NB4 (cell line): ENCODE data around the gene HOXB2.

Source experiments
- MYC ChIP-seq: IDR thresholded peaks from 2 replicates; pipeline ENCODE4 v1.6.1; 2011; ENCODE audit warnings: low read depth, low read length
- POLR2A ChIP-seq: IDR thresholded peaks from 2 replicates; pipeline ENCODE4 v1.6.1; 2011; ENCODE audit warnings: mild to moderate bottlenecking; ENCODE audit not compliant: insufficient read length; ENCODE audit errors: extremely low read depth
- TF ChIP-seq, protein P1 (sequence below): IDR thresholded peaks from one replicate; pipeline ENCODE4 v1.5.1; 2012; ENCODE audit warnings: low read depth, low read length
- TF ChIP-seq, protein P2 (sequence below): IDR thresholded peaks from 2 replicates; pipeline ENCODE4 v1.6.1; 2011; ENCODE audit warnings: low read depth, low read length

DNA sequence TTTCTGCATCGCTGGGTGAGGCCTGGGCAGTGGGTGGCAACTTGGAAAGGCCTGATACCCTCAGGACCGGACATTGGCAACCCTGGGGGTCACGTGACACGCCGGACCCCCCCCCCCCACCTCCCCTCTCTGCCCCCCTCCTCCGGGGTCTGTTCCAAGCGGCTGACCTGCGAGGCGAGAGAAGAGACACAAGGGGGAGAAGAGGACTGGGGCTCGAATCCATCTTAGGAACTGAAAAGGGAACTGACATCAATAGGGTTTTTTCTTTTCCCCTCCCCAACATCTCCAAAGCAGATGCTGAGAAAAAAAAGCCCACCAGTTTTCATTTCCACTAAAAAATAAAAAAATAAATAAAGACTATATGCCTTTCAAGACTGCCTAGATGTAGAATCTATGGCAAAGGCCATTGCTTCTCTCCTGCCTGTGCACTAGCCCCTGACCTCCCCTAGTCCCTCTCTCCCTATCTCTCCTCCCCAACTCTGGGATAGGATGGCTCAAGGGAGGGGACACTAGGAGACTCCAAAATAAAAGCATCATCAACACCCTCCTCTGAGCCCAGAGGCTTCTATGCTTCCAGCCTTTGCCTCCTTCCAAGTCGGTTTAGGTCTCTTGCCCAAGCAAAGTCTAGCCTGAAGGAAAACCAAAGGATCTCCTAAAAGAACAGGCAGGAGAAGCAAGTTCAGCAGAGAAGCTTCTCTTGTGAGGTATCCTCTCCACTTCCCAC, 7.7 kb upstream of the HOXB2 start:
- TF ChIP-seq, protein P1, sequence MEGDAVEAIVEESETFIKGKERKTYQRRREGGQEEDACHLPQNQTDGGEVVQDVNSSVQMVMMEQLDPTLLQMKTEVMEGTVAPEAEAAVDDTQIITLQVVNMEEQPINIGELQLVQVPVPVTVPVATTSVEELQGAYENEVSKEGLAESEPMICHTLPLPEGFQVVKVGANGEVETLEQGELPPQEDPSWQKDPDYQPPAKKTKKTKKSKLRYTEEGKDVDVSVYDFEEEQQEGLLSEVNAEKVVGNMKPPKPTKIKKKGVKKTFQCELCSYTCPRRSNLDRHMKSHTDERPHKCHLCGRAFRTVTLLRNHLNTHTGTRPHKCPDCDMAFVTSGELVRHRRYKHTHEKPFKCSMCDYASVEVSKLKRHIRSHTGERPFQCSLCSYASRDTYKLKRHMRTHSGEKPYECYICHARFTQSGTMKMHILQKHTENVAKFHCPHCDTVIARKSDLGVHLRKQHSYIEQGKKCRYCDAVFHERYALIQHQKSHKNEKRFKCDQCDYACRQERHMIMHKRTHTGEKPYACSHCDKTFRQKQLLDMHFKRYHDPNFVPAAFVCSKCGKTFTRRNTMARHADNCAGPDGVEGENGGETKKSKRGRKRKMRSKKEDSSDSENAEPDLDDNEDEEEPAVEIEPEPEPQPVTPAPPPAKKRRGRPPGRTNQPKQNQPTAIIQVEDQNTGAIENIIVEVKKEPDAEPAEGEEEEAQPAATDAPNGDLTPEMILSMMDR = no peak
- TF ChIP-seq POLR2A (no peak), MYC (no peak)
- TF ChIP-seq, protein P2, sequence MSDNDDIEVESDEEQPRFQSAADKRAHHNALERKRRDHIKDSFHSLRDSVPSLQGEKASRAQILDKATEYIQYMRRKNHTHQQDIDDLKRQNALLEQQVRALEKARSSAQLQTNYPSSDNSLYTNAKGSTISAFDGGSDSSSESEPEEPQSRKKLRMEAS = no peak
